Right renal pelvis (tissue), 4 donors: ENCODE data around the gene EEFSEC. TPM values are rescaled to one million over a fixed set of nuclear protein-coding genes. Genes with fewer than 3 reads are reported as not detected.
"Not testable (repeated sequence)": the region's sequence is repeated elsewhere in the genome, so short reads cannot be mapped to it uniquely, and the experiment has no call there.

Experiments
- DNase-seq, 4 donors: peaks; one replicate each; pipeline ENCODE4 v3.0.0-alpha.2; 2013; ENCODE audit warnings: low read depth in 4 of 4, low spot score in 3 of 4, missing footprints in 1 of 4
- polyA plus RNA-seq, 4 donors: library from polyadenylated mRNA; unstranded; fragments of 120-200 nt; gene quantifications; one replicate each; pipeline ENCODE4 v1.2.1, GENCODE V29; 2013; ENCODE audit not compliant: insufficient read length in 4 of 4

Gene EEFSEC
- polyA plus RNA-seq, 4 donors, result 24.1 to 31.5 (median 26.2) TPM

GRCh38 chr3:128151758-128152274, 1.5 kb upstream of the EEFSEC start:
- no peak for DNase-seq

GRCh38 chr3:128152419-128153155, 694 bp upstream of the EEFSEC start:
- no peak for DNase-seq

GRCh38 chr3:128154354-128154753, 1.1 kb downstream of the EEFSEC start:
- not testable (repeated sequence) for DNase-seq

- no peak for DNase-seq
These were observed 2.5 kb downstream of the EEFSEC start for GRCh38 chr3:128155616-128156360.

- DNase-seq, result no peak
These were observed 7.4 kb downstream of the EEFSEC start for GRCh38 chr3:128160661-128161060.

GRCh38 chr3:128163432-128163831, 10.2 kb downstream of the EEFSEC start:
- no peak for DNase-seq

- DNase-seq, result no peak
These were observed 13.7 kb downstream of the EEFSEC start for GRCh38 chr3:128166971-128167453.

GRCh38 chr3:128167646-128167972, 14.3 kb downstream of the EEFSEC start:
- no peak for DNase-seq

GRCh38 chr3:128167973-128168674, 14.8 kb downstream of the EEFSEC start:
- no peak for DNase-seq

GRCh38 chr3:128168836-128169235, 15.6 kb downstream of the EEFSEC start:
- DNase-seq, result no peak

GRCh38 chr3:128170866-128171516, 17.7 kb downstream of the EEFSEC start:
- peak; percentile 68 to 80 (median 70) for DNase-seq

GRCh38 chr3:128173200-128173599, 19.9 kb downstream of the EEFSEC start:
- no peak for DNase-seq

- DNase-seq, result no peak
These were observed 20.6 kb downstream of the EEFSEC start for GRCh38 chr3:128173849-128174248.

GRCh38 chr3:128174675-128175590, 21.7 kb downstream of the EEFSEC start:
- DNase-seq, result no peak

- DNase-seq, result no peak
These were observed 22.5 kb downstream of the EEFSEC start for GRCh38 chr3:128175768-128176167.

GRCh38 chr3:128176276-128176833, 23.1 kb downstream of the EEFSEC start:
- no peak for DNase-seq

GRCh38 chr3:128177865-128178264, 24.6 kb downstream of the EEFSEC start:
- DNase-seq, result no peak

GRCh38 chr3:128178782-128179483, 25.7 kb downstream of the EEFSEC start:
- no peak for DNase-seq

GRCh38 chr3:128179484-128179819, 26.2 kb downstream of the EEFSEC start:
- DNase-seq, result no peak
